ENCODE measurements around the gene FAM83E.

The FAM83E gene

GRCh38 chr19:48571378-48572162 is 43.3 kb downstream of the FAM83E start:
- no peak for DNase-seq

- DNase-seq, result peak; percentile 38
Measured at GRCh38 chr19:48569814-48570213, 45.1 kb downstream of the FAM83E start.

GRCh38 chr19:48568345-48568886 is 46.5 kb downstream of the FAM83E start:
- peak; percentile 84 for DNase-seq

GRCh38 chr19:48565090-48565489 is 49.8 kb downstream of the FAM83E start:
- no peak for DNase-seq

All from right hindlimb (tissue), 1 donor.